Measurements from ENCODE around the gene DLX2. TPM values are rescaled to one million over a fixed set of nuclear protein-coding genes. Genes with fewer than 3 reads are reported as not detected.

The DLX2 gene
- total RNA-seq, 1 donor from 2014 or later = not detected

- DNase-seq = peak; percentile 78
Measured at GRCh38 chr2:172052000-172052983, 50.4 kb downstream of the DLX2 start.

- no peak for DNase-seq
Measured at GRCh38 chr2:172050479-172051125, 52.1 kb downstream of the DLX2 start.

- no peak for DNase-seq
Measured at GRCh38 chr2:172049567-172050120, 53.1 kb downstream of the DLX2 start.

Other genes with a start within 250 kb of the DLX2 start
- gene SLC25A12, start 208.7 kb downstream of the DLX2 start, total RNA-seq = 12.1 and 14.9 TPM in 2 replicates
- 36.8 and 60.2 TPM in 2 replicates for gene HAT1, start 180.4 kb downstream of the DLX2 start, total RNA-seq
- gene METAP1D, start 102.9 kb downstream of the DLX2 start, total RNA-seq = 3.3 and 5.3 TPM in 2 replicates
- not detected in 2 replicates for gene DLX1, start 17.4 kb downstream of the DLX2 start, total RNA-seq